MG63 (cell line): ENCODE data around the gene POF1B. TPM values are rescaled to one million over a fixed set of nuclear protein-coding genes. Genes with fewer than 3 reads are reported as not detected.
"Not testable (repeated sequence)": the region's sequence is repeated elsewhere in the genome, so short reads cannot be mapped to it uniquely, and the experiment has no call there.

ENCODE experiments used
- DNase-seq: peaks from one replicate; pipeline ENCODE4 v3.0.0-alpha.2; 2020
- H3K27me3 ChIP-seq: fragments of 250-450 bp; sonication (Bioruptor Pico); 2 replicates; pipeline ENCODE4 v1.5.1; 2020; ENCODE audit warnings: mild to moderate bottlenecking, moderate library complexity
- H3K36me3 ChIP-seq: fragments of 250-450 bp; sonication (Bioruptor Pico); 2 replicates; pipeline ENCODE4 v1.5.1; 2020; ENCODE audit warnings: mild to moderate bottlenecking, moderate library complexity
- H3K4me3 ChIP-seq: fragments of 250-450 bp; sonication (Bioruptor Pico); 2 replicates; pipeline ENCODE4 v1.5.1; 2020; ENCODE audit warnings: mild to moderate bottlenecking, moderate library complexity
- H3K9me3 ChIP-seq: fragments of 250-450 bp; sonication (Bioruptor Pico); 2 replicates; pipeline ENCODE4 v1.5.1; 2020; ENCODE audit warnings: mild to moderate bottlenecking, moderate library complexity
- total RNA-seq: library from RNA; depleted of rRNA; stranded (reverse); fragments of >200 nt; shearing (Covaris generic); gene quantifications from 2 replicates; pipeline ENCODE4 v1.2.3, GENCODE V29; 2014; ENCODE audit warnings: low replicate concordance; rRNA removed

Gene POF1B
- not detected in 2 replicates for total RNA-seq

GRCh38 chrX:85379174-85379907 lies at the start of gene POF1B:
Gene POF1B, minus strand, starts transcription at chrX:85379665. Its CDS starts 211 bp downstream, at chrX:85379454.
- DNase-seq: no peak
- H3K27me3 ChIP-seq: no peaks in the 10 kb centered on the region
- no peak within 1 kb of the TSS for H3K4me3 ChIP-seq
- H3K36me3 ChIP-seq: no peaks in the 10 kb centered on the region
- H3K9me3 ChIP-seq: no peaks in the 10 kb centered on the region

- no peaks in the 10 kb centered on the region for H3K36me3 ChIP-seq
- DNase-seq: no peak
- H3K4me3 ChIP-seq: no peak overlapping the region
- H3K9me3 ChIP-seq: no peaks in the 10 kb centered on the region
- no peaks in the 10 kb centered on the region for H3K27me3 ChIP-seq
Measured at GRCh38 chrX:85429066-85429465, 49.6 kb upstream of the POF1B start.

- Histone ChIP-seq H3K4me3 (no peak overlapping the region), H3K36me3 (no peaks in the 10 kb centered on the region), H3K9me3 (no peaks in the 10 kb centered on the region), H3K27me3 (no peaks in the 10 kb centered on the region)
- no peak for DNase-seq
Measured at GRCh38 chrX:85419293-85419692, 39.8 kb upstream of the POF1B start.

GRCh38 chrX:85391878-85392238 lies 12.4 kb upstream of the POF1B start:
- H3K36me3 ChIP-seq: no peaks in the 10 kb centered on the region
- DNase-seq: no peak
- no peaks in the 10 kb centered on the region for H3K27me3 ChIP-seq
- no peaks in the 10 kb centered on the region for H3K9me3 ChIP-seq
- no peak overlapping the region for H3K4me3 ChIP-seq

GRCh38 chrX:85391185-85391877 lies 11.9 kb upstream of the POF1B start:
- no peak overlapping the region for H3K4me3 ChIP-seq
- H3K27me3 ChIP-seq: no peaks in the 10 kb centered on the region
- no peak for DNase-seq
- no peaks in the 10 kb centered on the region for H3K36me3 ChIP-seq
- H3K9me3 ChIP-seq: no peaks in the 10 kb centered on the region

GRCh38 chrX:85381602-85382001 lies 2.1 kb upstream of the POF1B start:
- no peaks in the 10 kb centered on the region for H3K36me3 ChIP-seq
- H3K4me3 ChIP-seq: no peak overlapping the region
- no peaks in the 10 kb centered on the region for H3K27me3 ChIP-seq
- H3K9me3 ChIP-seq: no peaks in the 10 kb centered on the region
- no peak for DNase-seq

GRCh38 chrX:85378461-85378860 lies 1.0 kb downstream of the POF1B start:
- H3K9me3 ChIP-seq: no peaks in the 10 kb centered on the region
- no peak for DNase-seq
- H3K4me3 ChIP-seq: no peak overlapping the region
- H3K36me3 ChIP-seq: no peaks in the 10 kb centered on the region
- H3K27me3 ChIP-seq: no peaks in the 10 kb centered on the region

- no peak for DNase-seq
- H3K27me3 ChIP-seq: no peaks in the 10 kb centered on the region
- no peaks in the 10 kb centered on the region for H3K9me3 ChIP-seq
- no peak overlapping the region for H3K4me3 ChIP-seq
- H3K36me3 ChIP-seq: no peaks in the 10 kb centered on the region
Measured at GRCh38 chrX:85375333-85375738, 4.1 kb downstream of the POF1B start.

GRCh38 chrX:85365370-85365995 lies 14.0 kb downstream of the POF1B start:
- H3K36me3 ChIP-seq: no peaks in the 10 kb centered on the region
- no peak for DNase-seq
- H3K9me3 ChIP-seq: no peaks in the 10 kb centered on the region
- H3K27me3 ChIP-seq: no peaks in the 10 kb centered on the region
- no peak overlapping the region for H3K4me3 ChIP-seq

GRCh38 chrX:85359051-85359450 lies 20.4 kb downstream of the POF1B start:
- no peaks in the 10 kb centered on the region for H3K36me3 ChIP-seq
- no peak for DNase-seq
- no peak overlapping the region for H3K4me3 ChIP-seq
- H3K9me3 ChIP-seq: no peaks in the 10 kb centered on the region
- no peaks in the 10 kb centered on the region for H3K27me3 ChIP-seq

- DNase-seq: no peak
- H3K27me3 ChIP-seq: no peaks in the 10 kb centered on the region
- no peaks in the 10 kb centered on the region for H3K36me3 ChIP-seq
- no peaks in the 10 kb centered on the region for H3K9me3 ChIP-seq
- no peak overlapping the region for H3K4me3 ChIP-seq
Measured at GRCh38 chrX:85345523-85345922, 33.9 kb downstream of the POF1B start.

- Histone ChIP-seq H3K27me3 (no peaks in the 10 kb centered on the region), H3K4me3 (no peak overlapping the region), H3K36me3 (no peaks in the 10 kb centered on the region), H3K9me3 (no peaks in the 10 kb centered on the region)
- DNase-seq: no peak
Measured at GRCh38 chrX:85327060-85327333, 52.5 kb downstream of the POF1B start.

GRCh38 chrX:85326234-85327059 lies 53.0 kb downstream of the POF1B start:
- H3K9me3 ChIP-seq: no peaks in the 10 kb centered on the region
- no peaks in the 10 kb centered on the region for H3K27me3 ChIP-seq
- H3K4me3 ChIP-seq: no peak overlapping the region
- no peaks in the 10 kb centered on the region for H3K36me3 ChIP-seq
- DNase-seq: no peak

- not testable (repeated sequence) for H3K27me3 ChIP-seq, DNase-seq, H3K4me3 ChIP-seq, H3K9me3 ChIP-seq, H3K36me3 ChIP-seq
Measured at GRCh38 chrX:85311348-85311747, 68.1 kb downstream of the POF1B start.

- H3K9me3 ChIP-seq: no peaks in the 10 kb centered on the region
- no peak overlapping the region for H3K4me3 ChIP-seq
- no peaks in the 10 kb centered on the region for H3K27me3 ChIP-seq
- DNase-seq: no peak
- no peaks in the 10 kb centered on the region for H3K36me3 ChIP-seq
Measured at GRCh38 chrX:85309717-85310116, 69.7 kb downstream of the POF1B start.

GRCh38 chrX:85303544-85303943 lies 75.9 kb downstream of the POF1B start:
- DNase-seq: no peak
- Histone ChIP-seq H3K9me3 (no peaks in the 10 kb centered on the region), H3K27me3 (no peaks in the 10 kb centered on the region), H3K36me3 (no peaks in the 10 kb centered on the region), H3K4me3 (no peak overlapping the region)
